HepG2 (cell line): ENCODE measurements around the gene TNXB. TPM values are rescaled to one million over a fixed set of nuclear protein-coding genes. Genes with fewer than 3 reads are reported as not detected.

ENCODE experiments used
- AKAP8 ChIP-seq: sonication (generic); formaldehyde crosslinking; IDR thresholded peaks from 2 replicates; pipeline ENCODE4 v1.5.1; 2020; ENCODE audit warnings: mild to moderate bottlenecking, missing genetic modification reagents
- CBX2 ChIP-seq, 2 experiments: fragments of 200-600 bp in 1 of 2; sonication (generic); formaldehyde crosslinking in 1 of 2; IDR thresholded peaks; 2 replicates each; pipeline versions ENCODE4 v1.7.0 to v1.8.1; 2018 to 2022; ENCODE audit warnings: low read depth in 2 of 2, low read length in 1 of 2, mild to moderate bottlenecking in 1 of 2, missing genetic modification reagents in 1 of 2
- DPF2 ChIP-seq: sonication (generic); formaldehyde crosslinking; IDR thresholded peaks from 2 replicates; pipeline ENCODE4 v1.4.0; 2020; ENCODE audit warnings: mild to moderate bottlenecking, low read depth, missing genetic modification reagents, borderline replicate concordance
- ETS1 ChIP-seq: sonication (generic); formaldehyde crosslinking; IDR thresholded peaks from 2 replicates; pipeline ENCODE4 v1.4.0; 2020; ENCODE audit warnings: missing genetic modification reagents
- KMT2A ChIP-seq: sonication (generic); formaldehyde crosslinking; IDR thresholded peaks from 2 replicates; pipeline ENCODE4 v1.4.0; 2020; ENCODE audit warnings: missing genetic modification reagents
- MBNL3 ChIP-seq: fragments of 250-450 bp; sonication (Bioruptor Pico); conservative IDR thresholded peaks from 2 replicates; pipeline ENCODE4 v1.8.0; 2022; ENCODE audit warnings: mild to moderate bottlenecking, inconsistent platforms
- ZBTB7B ChIP-seq: sonication (generic); formaldehyde crosslinking; IDR thresholded peaks from 2 replicates; pipeline ENCODE4 v1.4.0; 2020; ENCODE audit warnings: missing genetic modification reagents
- ZKSCAN1 ChIP-seq: fragments of 150-350 bp; IDR thresholded peaks from 2 replicates; pipeline ENCODE4 v1.6.1; 2014; ENCODE audit warnings: low read length
- ZNF749 ChIP-seq: sonication (generic); formaldehyde crosslinking; IDR thresholded peaks from 2 replicates; pipeline ENCODE4 v1.8.0; 2022; ENCODE audit warnings: mild to moderate bottlenecking, missing genetic modification reagents, moderate library complexity, borderline replicate concordance
- ZNF780A ChIP-seq: sonication (generic); formaldehyde crosslinking; IDR thresholded peaks from 2 replicates; pipeline ENCODE4 v1.8.0; 2022; ENCODE audit warnings: mild to moderate bottlenecking, missing genetic modification reagents, moderate library complexity
- polyA plus RNA-seq, 8 experiments: library from polyadenylated mRNA; depleted of rRNA in 3 of 8; stranded (reverse) in 7 of 8; unstranded in 1 of 8; fragments of >200 nt; fragmentation: Illumina TruSeq in 4 of 8; extraction: Trizol in 4 of 8; gene quantifications; 2 replicates each; pipeline versions ENCODE4 v1.2.1 to v1.2.3, GENCODE V29; 2011 to 2016; ENCODE audit warnings: low read depth in 4 of 8, missing spikeins in 1 of 8, mixed read lengths in 1 of 8; ENCODE audit not compliant: insufficient read depth in 1 of 8
- total RNA-seq, 5 experiments: library from RNA; depleted of rRNA; stranded (reverse); fragments of >200 nt; fragmentation: Illumina TruSeq; extraction: Trizol; gene quantifications; 2 replicates each; pipeline ENCODE4 v1.2.3, GENCODE V29; 2016; ENCODE audit warnings: low read depth in 1 of 5
- TF ChIP-seq, protein P1 (sequence below): IDR thresholded peaks from 2 replicates; pipeline ENCODE4 v1.4.0; 2020; ENCODE audit warnings: mild to moderate bottlenecking, missing genetic modification reagents
- TF ChIP-seq, protein P2 (sequence below): sonication (generic); formaldehyde crosslinking; IDR thresholded peaks from 2 replicates; pipeline ENCODE4 v1.5.0; 2020; ENCODE audit warnings: mild to moderate bottlenecking, missing genetic modification reagents, borderline replicate concordance
- TF ChIP-seq, protein P3 (sequence below): sonication (generic); formaldehyde crosslinking; IDR thresholded peaks from 2 replicates; pipeline ENCODE4 v1.4.0; 2020; ENCODE audit warnings: missing genetic modification reagents

The TNXB gene
- total and polyA plus RNA-seq, 2 of the 13 experiments (the other 11 are each of a cell fraction or from before 2014, with no cell fraction given): 1.6 to 2.7 TPM

GRCh38 chr6:32047855-32048766 is 61.0 kb downstream of the TNXB start (continued):
- TF ChIP-seq, protein P1, sequence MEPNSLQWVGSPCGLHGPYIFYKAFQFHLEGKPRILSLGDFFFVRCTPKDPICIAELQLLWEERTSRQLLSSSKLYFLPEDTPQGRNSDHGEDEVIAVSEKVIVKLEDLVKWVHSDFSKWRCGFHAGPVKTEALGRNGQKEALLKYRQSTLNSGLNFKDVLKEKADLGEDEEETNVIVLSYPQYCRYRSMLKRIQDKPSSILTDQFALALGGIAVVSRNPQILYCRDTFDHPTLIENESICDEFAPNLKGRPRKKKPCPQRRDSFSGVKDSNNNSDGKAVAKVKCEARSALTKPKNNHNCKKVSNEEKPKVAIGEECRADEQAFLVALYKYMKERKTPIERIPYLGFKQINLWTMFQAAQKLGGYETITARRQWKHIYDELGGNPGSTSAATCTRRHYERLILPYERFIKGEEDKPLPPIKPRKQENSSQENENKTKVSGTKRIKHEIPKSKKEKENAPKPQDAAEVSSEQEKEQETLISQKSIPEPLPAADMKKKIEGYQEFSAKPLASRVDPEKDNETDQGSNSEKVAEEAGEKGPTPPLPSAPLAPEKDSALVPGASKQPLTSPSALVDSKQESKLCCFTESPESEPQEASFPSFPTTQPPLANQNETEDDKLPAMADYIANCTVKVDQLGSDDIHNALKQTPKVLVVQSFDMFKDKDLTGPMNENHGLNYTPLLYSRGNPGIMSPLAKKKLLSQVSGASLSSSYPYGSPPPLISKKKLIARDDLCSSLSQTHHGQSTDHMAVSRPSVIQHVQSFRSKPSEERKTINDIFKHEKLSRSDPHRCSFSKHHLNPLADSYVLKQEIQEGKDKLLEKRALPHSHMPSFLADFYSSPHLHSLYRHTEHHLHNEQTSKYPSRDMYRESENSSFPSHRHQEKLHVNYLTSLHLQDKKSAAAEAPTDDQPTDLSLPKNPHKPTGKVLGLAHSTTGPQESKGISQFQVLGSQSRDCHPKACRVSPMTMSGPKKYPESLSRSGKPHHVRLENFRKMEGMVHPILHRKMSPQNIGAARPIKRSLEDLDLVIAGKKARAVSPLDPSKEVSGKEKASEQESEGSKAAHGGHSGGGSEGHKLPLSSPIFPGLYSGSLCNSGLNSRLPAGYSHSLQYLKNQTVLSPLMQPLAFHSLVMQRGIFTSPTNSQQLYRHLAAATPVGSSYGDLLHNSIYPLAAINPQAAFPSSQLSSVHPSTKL (CRISPR knock-in tag): peak; percentile 70; the same call in 1 of the 2 replicates
- TF ChIP-seq ZBTB7B (CRISPR knock-in tag): peak; percentile 84
- peak; percentile 64; the same call in 1 of the 2 replicates for TF ChIP-seq KMT2A (CRISPR knock-in tag)
- TF ChIP-seq, protein P2, sequence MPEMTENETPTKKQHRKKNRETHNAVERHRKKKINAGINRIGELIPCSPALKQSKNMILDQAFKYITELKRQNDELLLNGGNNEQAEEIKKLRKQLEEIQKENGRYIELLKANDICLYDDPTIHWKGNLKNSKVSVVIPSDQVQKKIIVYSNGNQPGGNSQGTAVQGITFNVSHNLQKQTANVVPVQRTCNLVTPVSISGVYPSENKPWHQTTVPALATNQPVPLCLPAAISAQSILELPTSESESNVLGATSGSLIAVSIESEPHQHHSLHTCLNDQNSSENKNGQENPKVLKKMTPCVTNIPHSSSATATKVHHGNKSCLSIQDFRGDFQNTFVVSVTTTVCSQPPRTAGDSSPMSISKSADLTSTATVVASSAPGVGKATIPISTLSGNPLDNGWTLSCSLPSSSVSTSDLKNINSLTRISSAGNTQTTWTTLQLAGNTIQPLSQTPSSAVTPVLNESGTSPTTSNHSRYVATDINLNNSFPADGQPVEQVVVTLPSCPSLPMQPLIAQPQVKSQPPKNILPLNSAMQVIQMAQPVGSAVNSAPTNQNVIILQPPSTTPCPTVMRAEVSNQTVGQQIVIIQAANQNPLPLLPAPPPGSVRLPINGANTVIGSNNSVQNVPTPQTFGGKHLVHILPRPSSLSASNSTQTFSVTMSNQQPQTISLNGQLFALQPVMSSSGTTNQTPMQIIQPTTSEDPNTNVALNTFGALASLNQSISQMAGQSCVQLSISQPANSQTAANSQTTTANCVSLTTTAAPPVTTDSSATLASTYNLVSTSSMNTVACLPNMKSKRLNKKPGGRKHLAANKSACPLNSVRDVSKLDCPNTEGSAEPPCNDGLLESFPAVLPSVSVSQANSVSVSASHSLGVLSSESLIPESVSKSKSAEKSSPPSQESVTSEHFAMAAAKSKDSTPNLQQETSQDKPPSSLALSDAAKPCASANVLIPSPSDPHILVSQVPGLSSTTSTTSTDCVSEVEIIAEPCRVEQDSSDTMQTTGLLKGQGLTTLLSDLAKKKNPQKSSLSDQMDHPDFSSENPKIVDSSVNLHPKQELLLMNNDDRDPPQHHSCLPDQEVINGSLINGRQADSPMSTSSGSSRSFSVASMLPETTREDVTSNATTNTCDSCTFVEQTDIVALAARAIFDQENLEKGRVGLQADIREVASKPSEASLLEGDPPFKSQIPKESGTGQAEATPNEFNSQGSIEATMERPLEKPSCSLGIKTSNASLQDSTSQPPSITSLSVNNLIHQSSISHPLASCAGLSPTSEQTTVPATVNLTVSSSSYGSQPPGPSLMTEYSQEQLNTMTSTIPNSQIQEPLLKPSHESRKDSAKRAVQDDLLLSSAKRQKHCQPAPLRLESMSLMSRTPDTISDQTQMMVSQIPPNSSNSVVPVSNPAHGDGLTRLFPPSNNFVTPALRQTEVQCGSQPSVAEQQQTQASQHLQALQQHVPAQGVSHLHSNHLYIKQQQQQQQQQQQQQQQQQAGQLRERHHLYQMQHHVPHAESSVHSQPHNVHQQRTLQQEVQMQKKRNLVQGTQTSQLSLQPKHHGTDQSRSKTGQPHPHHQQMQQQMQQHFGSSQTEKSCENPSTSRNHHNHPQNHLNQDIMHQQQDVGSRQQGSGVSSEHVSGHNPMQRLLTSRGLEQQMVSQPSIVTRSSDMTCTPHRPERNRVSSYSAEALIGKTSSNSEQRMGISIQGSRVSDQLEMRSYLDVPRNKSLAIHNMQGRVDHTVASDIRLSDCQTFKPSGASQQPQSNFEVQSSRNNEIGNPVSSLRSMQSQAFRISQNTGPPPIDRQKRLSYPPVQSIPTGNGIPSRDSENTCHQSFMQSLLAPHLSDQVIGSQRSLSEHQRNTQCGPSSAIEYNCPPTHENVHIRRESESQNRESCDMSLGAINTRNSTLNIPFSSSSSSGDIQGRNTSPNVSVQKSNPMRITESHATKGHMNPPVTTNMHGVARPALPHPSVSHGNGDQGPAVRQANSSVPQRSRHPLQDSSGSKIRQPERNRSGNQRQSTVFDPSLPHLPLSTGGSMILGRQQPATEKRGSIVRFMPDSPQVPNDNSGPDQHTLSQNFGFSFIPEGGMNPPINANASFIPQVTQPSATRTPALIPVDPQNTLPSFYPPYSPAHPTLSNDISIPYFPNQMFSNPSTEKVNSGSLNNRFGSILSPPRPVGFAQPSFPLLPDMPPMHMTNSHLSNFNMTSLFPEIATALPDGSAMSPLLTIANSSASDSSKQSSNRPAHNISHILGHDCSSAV (CRISPR knock-in tag): no peak
- TF ChIP-seq ZNF749 (CRISPR knock-in tag): no peak
- TF ChIP-seq, protein P3, sequence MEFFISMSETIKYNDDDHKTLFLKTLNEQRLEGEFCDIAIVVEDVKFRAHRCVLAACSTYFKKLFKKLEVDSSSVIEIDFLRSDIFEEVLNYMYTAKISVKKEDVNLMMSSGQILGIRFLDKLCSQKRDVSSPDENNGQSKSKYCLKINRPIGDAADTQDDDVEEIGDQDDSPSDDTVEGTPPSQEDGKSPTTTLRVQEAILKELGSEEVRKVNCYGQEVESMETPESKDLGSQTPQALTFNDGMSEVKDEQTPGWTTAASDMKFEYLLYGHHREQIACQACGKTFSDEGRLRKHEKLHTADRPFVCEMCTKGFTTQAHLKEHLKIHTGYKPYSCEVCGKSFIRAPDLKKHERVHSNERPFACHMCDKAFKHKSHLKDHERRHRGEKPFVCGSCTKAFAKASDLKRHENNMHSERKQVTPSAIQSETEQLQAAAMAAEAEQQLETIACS: peak; percentile 26; the same call in 1 of the 2 replicates
- TF ChIP-seq DPF2 (CRISPR knock-in tag): peak; percentile 36; the same call in 1 of the 2 replicates
- TF ChIP-seq ZNF780A (CRISPR knock-in tag): no peak
- no peak for TF ChIP-seq CBX2 (IDR thresholded peaks at IDR 0.05; ENCODE audit: low read depth, low read length)
- peak; percentile 77; the same call in 1 of the 2 replicates for TF ChIP-seq CBX2 (CRISPR knock-in tag; IDR thresholded peaks at IDR 0.05; ENCODE audit: low read depth)
- no peak for TF ChIP-seq ZKSCAN1
- TF ChIP-seq AKAP8 (CRISPR knock-in tag): no peak
- TF ChIP-seq MBNL3 (CRISPR knock-in tag): no peak
- TF ChIP-seq ETS1 (CRISPR knock-in tag): no peak
